Ishikawa (cell line): ENCODE data around the gene OXCT1.

Source experiments
- CEBPB ChIP-seq: IDR thresholded peaks from 2 replicates; pipeline ENCODE4 v1.6.1; 2012
- CREB1 ChIP-seq: IDR thresholded peaks from 2 replicates; pipeline ENCODE4 v1.6.1; 2012; ENCODE audit warnings: low read depth
- EGR1 ChIP-seq: IDR thresholded peaks from 2 replicates; pipeline ENCODE4 v1.6.1; 2012
- EP300 ChIP-seq: IDR thresholded peaks from 2 replicates; pipeline ENCODE4 v1.6.1; 2012; ENCODE audit warnings: borderline replicate concordance
- FOXM1 ChIP-seq: IDR thresholded peaks from 2 replicates; pipeline ENCODE4 v1.6.1; 2012; ENCODE audit warnings: low read depth, borderline replicate concordance
- NFIC ChIP-seq: IDR thresholded peaks from 2 replicates; pipeline ENCODE4 v1.6.1; 2012
- RAD21 ChIP-seq: IDR thresholded peaks from 2 replicates; pipeline ENCODE4 v1.6.1; 2012; ENCODE audit warnings: low read depth
- TAF1 ChIP-seq: IDR thresholded peaks from 2 replicates; pipeline ENCODE4 v1.6.1; 2012; ENCODE audit warnings: low read depth, mild to moderate bottlenecking
- TCF12 ChIP-seq: IDR thresholded peaks from 2 replicates; pipeline ENCODE4 v1.6.1; 2012; ENCODE audit warnings: low read depth
- TEAD4 ChIP-seq: IDR thresholded peaks from 2 replicates; pipeline ENCODE4 v1.6.1; 2012
- YY1 ChIP-seq: IDR thresholded peaks from 2 replicates; pipeline ENCODE4 v1.6.1; 2012; ENCODE audit warnings: low read depth
- ZBTB7A ChIP-seq: IDR thresholded peaks from 2 replicates; pipeline ENCODE4 v1.6.1; 2012; ENCODE audit warnings: low read depth
- TF ChIP-seq, protein P1 (sequence below): IDR thresholded peaks from 2 replicates; pipeline ENCODE4 v1.6.1; 2012
- TF ChIP-seq, protein P2 (sequence below): IDR thresholded peaks from 2 replicates; pipeline ENCODE4 v1.6.1; 2012
- TF ChIP-seq, protein P3 (sequence below): IDR thresholded peaks from 2 replicates; pipeline ENCODE4 v1.6.1; 2012; ENCODE audit warnings: low read depth, mild to moderate bottlenecking

OXCT1 gene

DNA sequence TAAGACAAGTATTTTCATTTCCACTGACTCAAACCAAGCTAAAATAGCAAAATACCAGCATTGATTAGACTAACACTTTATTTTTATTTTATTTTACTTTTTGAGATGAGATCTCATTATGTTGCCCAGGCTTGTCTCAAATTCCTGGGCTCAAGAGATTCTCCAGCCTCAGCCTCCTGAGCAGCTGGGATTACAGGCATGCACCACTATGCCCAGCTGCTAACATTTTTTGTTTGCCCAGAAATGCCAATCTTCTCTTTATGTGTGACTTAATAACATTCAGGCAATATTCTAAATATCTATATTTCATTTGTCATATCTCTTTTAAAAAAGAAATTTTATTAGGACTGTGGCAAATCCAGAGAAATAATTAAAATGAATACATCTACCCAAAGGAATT is 55.0 kb downstream of the OXCT1 start:
- TF ChIP-seq, protein P1, sequence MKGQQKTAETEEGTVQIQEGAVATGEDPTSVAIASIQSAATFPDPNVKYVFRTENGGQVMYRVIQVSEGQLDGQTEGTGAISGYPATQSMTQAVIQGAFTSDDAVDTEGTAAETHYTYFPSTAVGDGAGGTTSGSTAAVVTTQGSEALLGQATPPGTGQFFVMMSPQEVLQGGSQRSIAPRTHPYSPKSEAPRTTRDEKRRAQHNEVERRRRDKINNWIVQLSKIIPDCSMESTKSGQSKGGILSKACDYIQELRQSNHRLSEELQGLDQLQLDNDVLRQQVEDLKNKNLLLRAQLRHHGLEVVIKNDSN, result no peak
- TF ChIP-seq YY1 (no peak), TEAD4 (no peak), NFIC (no peak), CREB1 (no peak), TAF1 (no peak), RAD21 (no peak), ZBTB7A (no peak), FOXM1 (no peak), TCF12 (no peak), EP300 (no peak), CEBPB (no peak), EGR1 (no peak)
- TF ChIP-seq, protein P2, sequence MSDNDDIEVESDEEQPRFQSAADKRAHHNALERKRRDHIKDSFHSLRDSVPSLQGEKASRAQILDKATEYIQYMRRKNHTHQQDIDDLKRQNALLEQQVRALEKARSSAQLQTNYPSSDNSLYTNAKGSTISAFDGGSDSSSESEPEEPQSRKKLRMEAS, result no peak
- TF ChIP-seq, protein P3, sequence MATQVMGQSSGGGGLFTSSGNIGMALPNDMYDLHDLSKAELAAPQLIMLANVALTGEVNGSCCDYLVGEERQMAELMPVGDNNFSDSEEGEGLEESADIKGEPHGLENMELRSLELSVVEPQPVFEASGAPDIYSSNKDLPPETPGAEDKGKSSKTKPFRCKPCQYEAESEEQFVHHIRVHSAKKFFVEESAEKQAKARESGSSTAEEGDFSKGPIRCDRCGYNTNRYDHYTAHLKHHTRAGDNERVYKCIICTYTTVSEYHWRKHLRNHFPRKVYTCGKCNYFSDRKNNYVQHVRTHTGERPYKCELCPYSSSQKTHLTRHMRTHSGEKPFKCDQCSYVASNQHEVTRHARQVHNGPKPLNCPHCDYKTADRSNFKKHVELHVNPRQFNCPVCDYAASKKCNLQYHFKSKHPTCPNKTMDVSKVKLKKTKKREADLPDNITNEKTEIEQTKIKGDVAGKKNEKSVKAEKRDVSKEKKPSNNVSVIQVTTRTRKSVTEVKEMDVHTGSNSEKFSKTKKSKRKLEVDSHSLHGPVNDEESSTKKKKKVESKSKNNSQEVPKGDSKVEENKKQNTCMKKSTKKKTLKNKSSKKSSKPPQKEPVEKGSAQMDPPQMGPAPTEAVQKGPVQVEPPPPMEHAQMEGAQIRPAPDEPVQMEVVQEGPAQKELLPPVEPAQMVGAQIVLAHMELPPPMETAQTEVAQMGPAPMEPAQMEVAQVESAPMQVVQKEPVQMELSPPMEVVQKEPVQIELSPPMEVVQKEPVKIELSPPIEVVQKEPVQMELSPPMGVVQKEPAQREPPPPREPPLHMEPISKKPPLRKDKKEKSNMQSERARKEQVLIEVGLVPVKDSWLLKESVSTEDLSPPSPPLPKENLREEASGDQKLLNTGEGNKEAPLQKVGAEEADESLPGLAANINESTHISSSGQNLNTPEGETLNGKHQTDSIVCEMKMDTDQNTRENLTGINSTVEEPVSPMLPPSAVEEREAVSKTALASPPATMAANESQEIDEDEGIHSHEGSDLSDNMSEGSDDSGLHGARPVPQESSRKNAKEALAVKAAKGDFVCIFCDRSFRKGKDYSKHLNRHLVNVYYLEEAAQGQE, result no peak

DNA sequence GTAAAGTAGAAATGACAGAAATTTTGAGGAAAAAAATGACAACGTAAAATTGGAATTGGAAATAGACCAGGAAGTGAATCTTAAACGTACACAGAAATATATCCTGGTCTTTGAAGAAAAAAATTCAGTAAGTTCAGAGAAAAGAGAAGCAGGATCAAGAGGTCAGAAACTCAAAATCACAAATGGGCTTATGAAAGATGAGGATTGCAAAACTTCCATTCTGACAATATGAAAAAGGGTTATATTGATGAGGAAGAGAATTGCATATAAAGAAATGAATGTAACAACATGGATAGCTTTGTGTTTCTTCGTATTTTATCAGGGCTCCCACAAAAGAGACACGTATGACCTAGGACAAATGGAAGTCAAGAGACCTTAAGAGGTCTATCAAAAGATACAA is 58.1 kb downstream of the OXCT1 start:
- no peak for TF ChIP-seq NFIC
- no peak for TF ChIP-seq TAF1
- TF ChIP-seq CREB1, result no peak
- no peak for TF ChIP-seq EGR1
- TF ChIP-seq YY1, result no peak
- no peak for TF ChIP-seq ZBTB7A
- TF ChIP-seq, protein P2, result no peak
- TF ChIP-seq, protein P3, result no peak
- no peak for TF ChIP-seq TEAD4
- no peak for TF ChIP-seq CEBPB
- TF ChIP-seq, protein P1, result no peak
- TF ChIP-seq RAD21, result no peak
- TF ChIP-seq FOXM1, result no peak
- no peak for TF ChIP-seq TCF12
- TF ChIP-seq EP300, result no peak

DNA sequence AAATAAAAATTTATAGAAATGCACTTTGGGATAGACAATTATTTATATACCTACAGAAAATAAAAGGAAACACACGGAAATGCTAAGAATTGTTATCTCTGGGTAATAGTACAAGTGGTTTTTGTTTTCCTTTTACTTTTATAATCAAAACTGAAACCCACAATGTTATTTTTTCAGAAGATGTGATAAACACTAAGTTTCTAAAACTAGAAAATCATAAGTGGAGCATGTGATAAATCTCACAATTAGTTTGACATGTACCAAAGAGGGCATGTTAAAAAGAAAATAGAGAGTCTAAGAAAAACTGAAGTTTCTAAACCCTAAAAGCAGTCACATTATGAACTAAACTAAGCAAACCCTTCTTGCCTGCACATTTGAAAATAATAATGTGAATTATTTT is 61.1 kb downstream of the OXCT1 start:
- TF ChIP-seq NFIC, result no peak
- TF ChIP-seq, protein P3, result no peak
- TF ChIP-seq RAD21, result no peak

DNA sequence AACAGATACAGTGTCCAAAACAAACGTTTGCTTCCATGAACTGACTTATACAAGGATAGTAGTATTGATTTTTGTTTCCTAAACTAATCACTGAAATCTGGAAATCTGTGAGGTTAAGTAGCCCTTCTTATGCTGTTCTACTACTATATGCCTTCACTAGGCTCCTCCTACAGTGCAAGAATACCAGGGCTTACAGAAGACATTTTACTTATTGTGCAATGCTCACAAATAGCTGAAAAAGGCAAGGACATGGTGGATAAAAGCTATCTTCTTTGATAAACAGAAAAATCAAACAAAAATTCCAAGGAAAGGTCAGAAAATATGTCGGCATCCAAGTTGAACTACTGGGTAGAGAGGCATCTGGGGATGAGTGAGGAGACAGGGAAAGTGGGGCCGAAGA is 61.9 kb downstream of the OXCT1 start:
- TF ChIP-seq FOXM1 (no peak), EGR1 (no peak), NFIC (no peak), RAD21 (no peak), ZBTB7A (no peak), YY1 (no peak), EP300 (no peak), CREB1 (no peak), TAF1 (no peak), TCF12 (no peak), CEBPB (no peak), TEAD4 (no peak)
- TF ChIP-seq, protein P3, result no peak
- TF ChIP-seq, protein P1, result no peak
- TF ChIP-seq, protein P2, result no peak
